ENCODE data around the gene AMOTL1.

AMOTL1 gene

GRCh38 chr11:94858012-94858705 is 90.0 kb downstream of the AMOTL1 start:
- no peak for DNase-seq

DNA sequence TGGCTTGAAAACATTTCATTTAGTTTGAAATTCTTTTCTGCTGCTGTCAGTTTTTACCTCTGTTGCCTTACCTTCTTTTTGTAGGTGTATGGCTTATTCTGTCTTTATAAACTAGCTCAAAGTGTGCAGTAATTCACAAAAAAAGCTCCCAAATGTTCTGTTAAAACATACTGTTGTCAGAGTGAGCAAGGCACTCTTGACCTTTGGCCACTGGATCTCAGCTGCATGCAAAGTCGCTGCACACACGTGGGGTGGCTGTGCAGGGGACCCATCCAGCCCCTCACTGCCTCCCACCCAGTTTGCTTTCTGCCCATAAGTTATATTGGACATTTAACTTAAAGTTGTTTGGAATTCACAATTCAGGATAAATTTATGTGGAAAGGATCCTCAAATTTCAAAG is 92.2 kb downstream of the AMOTL1 start:
- DNase-seq, result no peak

GRCh38 chr11:94861306-94861845 is 93.2 kb downstream of the AMOTL1 start:
- DNase-seq, result no peak

DNA sequence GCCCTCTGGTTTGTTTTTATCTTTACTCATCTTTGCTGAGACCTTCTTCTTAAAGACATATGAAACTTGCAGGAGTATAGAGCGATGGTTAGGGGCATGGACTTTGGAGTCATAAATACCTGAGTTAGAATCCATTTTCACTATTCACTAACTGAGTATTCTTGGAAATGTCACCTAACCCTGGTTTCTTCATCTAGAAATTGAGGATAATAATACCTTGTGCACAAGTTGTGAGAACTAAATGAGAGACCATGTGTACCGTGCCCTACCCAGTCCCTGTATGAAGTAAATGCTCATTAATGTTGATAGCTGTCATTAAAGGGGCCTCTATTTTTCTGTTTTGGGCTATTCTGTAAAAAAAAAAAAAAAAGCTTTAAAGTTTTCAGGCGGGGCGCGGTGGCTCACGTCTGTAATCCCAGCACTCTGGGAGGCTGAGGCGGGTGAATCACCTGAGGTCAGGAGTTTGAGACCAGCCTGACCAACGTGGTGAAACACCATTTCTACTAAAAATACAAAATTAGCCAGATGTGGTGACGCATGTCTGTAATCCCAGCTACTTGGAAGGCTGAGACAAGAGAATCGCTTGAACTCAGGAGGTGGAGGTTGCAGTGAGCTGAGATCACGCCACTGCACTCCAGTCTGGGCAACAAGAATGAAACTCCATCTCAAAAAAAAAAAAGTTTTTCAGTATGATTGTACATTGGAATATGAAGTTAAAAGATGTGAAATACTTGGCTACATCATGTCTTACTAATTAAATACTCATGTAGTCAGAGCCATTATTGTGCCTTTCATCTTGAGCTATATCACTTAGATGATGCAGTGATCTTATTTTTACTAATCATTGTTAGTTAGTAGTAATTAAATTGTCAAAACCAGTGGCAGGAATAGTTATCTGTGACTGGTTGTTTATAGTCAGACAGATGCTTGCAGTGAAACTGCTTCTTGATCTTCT is 95.0 kb downstream of the AMOTL1 start:
- no peak for DNase-seq

- no peak for DNase-seq
Observed at GRCh38 chr11:94864506-94865045, 96.4 kb downstream of the AMOTL1 start.

DNA sequence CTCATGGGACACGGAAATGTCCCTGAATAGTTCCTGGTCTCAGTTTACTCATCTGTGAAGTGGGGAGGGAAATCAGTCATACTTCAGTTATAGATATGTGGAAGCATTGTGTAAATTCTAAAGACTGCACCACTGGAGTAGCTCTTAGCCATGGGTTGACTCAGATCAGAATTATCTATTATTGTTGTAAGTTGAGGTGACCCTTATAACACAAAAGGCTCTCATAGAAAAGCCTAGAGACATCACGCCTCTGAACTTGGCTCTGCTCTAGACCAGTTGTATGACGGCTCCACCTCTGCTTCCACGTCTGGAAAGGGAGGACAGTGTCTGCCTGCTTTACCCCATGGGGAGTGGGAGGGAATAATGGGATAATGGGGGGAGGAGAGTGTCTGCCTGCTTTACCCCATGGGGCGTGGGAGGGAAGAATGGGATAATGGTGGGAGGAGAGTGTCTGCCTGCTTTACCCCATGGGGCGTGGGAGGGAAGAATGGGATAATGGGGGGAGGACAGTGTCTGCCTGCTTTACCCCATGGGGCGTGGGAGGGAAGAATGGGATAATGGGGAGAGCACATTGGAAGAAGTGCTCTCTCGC is 98.2 kb downstream of the AMOTL1 start:
- no peak for DNase-seq

- no peak for DNase-seq
Observed at GRCh38 chr11:94866936-94867795, 99.0 kb downstream of the AMOTL1 start.

GRCh38 chr11:94868468-94868867 is 100.3 kb downstream of the AMOTL1 start:
- no peak for DNase-seq

GRCh38 chr11:94869186-94869585 is 101.0 kb downstream of the AMOTL1 start:
- no peak for DNase-seq

- DNase-seq, result no peak
Observed at GRCh38 chr11:94870422-94870821, 102.3 kb downstream of the AMOTL1 start.

- DNase-seq, result no peak
Observed at GRCh38 chr11:94871491-94872185, 103.5 kb downstream of the AMOTL1 start.

- DNase-seq, result no peak
Observed at GRCh38 chr11:94873916-94874540, 105.9 kb downstream of the AMOTL1 start.

- DNase-seq, result no peak
Observed at GRCh38 chr11:94876222-94876621, 108.1 kb downstream of the AMOTL1 start.

GRCh38 chr11:94876645-94877442 is 108.7 kb downstream of the AMOTL1 start:
- peak in 2 of 4 experiments; percentile 5 to 9 for DNase-seq

DNA sequence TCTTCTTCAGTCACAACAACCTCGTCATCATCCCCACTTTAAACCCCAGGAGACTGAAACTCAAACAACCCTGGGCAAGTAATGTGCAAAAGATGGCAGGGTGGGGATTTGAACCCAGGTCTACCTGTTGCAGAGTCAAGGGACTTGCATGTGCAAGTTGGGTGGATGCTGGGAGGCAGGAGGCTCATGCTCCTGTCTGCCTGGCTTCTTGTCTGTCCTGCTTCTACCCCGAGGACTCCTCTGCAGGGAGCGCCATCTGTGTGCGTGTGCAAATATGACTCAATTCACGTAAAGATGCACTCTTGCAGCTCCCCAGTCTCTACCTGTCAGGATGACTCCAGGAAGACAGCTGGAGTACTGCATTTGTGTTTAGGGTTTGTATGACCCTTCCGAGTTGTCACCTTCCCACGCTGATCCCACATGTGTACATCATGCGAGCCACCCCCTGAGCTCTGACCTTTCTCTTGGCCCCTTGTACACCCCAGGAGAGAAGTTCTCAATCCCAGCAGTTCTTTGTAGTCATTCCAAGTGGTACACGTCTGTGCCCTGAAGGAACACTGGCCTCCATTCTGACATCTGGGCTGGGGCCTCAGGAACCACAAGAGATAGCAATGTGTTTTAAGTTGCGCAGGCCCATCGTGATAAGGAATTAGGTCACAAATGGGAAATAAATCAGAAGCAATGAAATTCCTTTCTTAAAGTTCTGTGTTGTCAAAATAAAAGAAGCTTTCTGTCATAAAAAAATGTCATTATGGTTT is 109.5 kb downstream of the AMOTL1 start:
- DNase-seq, result no peak

GRCh38 chr11:94879006-94879405 is 110.8 kb downstream of the AMOTL1 start:
- no peak for DNase-seq

GRCh38 chr11:94880216-94880615 is 112.1 kb downstream of the AMOTL1 start:
- no peak for DNase-seq

GRCh38 chr11:94882931-94883330 is 114.8 kb downstream of the AMOTL1 start:
- DNase-seq, result no peak

GRCh38 chr11:94883878-94884277 is 115.7 kb downstream of the AMOTL1 start:
- no peak for DNase-seq

All from activated CD4-positive, CD25-positive, alpha-beta regulatory T cell (primary cell).